AG09319 (cell line): Measurements from ENCODE around the gene CALML3.

Experiments
- DNase-seq: peaks from one replicate; pipeline ENCODE4 v3.0.0-alpha.2; 2010; ENCODE audit warnings: low read depth; ENCODE audit errors: extremely low read depth
- CTCF ChIP-seq: IDR thresholded peaks from 2 replicates; pipeline ENCODE4 v1.5.1; 2011; ENCODE audit warnings: low read depth, mild to moderate bottlenecking, inconsistent platforms, low read length, moderate library complexity

Gene CALML3

GRCh38 chr10:5509236-5509635 lies 15.5 kb upstream of the CALML3 start:
- TF ChIP-seq CTCF: no peak
- DNase-seq: no peak

DNA sequence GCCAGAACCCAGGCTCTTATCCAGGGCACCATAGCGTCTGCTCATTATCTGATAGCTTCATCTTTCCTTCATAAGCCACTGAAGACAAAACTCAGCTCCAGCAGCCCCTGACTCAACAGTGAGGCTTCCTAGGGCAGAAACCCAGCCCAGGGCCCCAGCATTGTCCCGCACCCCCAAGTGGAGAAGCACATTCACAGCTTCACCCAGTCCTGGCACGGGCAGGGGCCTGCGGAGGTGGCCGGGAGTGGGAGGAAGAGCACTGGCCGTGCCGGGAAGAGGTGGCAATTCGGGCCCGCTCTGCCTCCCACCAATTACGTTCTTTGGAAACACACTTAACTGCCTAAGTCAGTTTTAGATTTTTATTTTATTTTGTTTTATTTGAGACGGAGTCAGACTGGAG lies 15.1 kb upstream of the CALML3 start:
- TF ChIP-seq CTCF: no peak
- DNase-seq: no peak

DNA sequence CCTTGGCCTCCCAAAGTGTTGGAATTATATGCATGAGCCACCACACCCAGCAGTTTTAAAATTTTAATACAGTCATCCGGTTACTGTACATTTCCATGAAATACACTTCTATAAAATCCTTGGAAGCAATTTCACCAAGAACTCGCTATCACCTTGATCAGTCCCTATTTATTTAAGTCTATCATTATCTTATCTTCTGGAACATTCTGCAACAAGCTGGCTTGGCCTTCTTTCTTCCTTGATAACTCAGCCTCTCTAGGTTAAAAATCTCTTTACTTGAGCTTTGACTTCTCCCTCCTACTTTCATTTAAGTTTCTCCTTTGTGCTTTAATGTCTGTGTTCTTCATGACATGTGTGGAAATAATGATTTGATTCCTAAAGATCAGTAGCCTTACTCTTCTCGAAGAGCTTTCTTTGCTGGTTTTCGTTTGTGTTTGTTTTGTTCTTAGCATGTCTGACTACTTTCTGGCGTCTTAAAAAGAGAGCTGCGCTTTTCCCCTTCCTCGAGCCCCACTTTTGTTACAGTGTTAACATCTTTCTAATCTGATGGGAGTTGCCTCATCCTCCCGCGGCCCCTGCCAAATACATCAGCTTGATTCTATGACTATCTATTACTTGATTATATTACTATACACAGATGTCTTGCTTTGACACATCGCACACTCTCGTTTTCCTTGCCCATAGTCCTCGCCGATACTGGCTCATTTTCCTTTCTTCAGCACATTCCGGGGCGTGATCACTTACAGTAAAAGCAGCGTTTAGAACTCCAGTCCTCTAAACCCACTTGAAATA lies 14.3 kb upstream of the CALML3 start:
- DNase-seq: no peak
- no peak for TF ChIP-seq CTCF

DNA sequence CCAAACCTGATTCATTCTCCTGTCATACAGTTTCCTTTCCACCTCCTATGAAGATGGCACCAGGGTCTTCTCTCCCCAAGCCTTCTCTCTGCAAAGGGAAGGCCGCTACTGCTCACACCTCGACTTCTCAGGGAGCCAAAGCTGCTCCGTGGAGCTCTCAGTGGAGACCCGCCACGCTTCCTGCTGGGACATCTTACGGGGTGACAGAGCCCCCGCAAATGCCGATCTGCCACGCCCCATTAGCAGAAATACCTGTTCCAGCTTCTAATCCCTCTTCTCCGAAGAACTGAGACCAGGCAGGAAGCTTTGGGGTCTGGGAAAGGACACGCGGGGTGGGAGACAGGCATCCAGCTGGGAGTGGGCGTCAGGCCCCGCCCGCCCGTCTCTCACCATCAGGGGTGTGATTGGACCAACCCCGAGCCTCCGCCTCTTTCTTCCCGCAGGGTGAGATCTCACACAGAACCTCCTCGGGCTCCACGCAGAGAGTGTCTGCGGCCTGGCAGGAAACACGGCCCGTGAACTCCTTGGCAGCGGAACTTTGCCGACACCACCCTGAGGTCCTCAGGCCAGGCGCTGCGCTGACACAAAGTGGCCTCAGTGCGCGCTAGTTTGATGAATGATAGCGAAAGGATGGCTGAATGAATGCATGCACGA lies 13.4 kb upstream of the CALML3 start:
- DNase-seq: no peak
- no peak for TF ChIP-seq CTCF

DNA sequence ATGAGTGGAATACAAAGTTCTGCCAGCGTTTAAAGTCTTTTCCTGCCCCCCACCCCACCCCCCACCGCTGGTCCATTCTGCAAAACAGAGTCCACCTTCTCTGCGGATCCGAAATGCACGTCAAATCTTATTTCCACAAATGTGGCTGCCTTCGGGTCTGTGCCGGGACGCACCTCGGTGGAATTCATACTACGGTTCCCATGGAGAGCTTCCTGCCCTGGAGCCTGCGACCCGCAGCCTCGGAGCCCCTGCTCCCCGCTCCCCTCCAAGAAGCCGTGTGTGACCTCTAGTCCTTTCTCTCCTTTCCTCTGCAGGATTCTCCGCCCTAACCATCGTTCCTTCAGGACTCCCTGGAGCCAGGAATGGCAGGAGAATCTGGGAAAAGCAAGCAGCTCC lies 12.9 kb upstream of the CALML3 start:
- no peak for TF ChIP-seq CTCF
- no peak for DNase-seq

- no peak for TF ChIP-seq CTCF
- no peak for DNase-seq
Observed at GRCh38 chr10:5512331-5512730, 12.4 kb upstream of the CALML3 start.

DNA sequence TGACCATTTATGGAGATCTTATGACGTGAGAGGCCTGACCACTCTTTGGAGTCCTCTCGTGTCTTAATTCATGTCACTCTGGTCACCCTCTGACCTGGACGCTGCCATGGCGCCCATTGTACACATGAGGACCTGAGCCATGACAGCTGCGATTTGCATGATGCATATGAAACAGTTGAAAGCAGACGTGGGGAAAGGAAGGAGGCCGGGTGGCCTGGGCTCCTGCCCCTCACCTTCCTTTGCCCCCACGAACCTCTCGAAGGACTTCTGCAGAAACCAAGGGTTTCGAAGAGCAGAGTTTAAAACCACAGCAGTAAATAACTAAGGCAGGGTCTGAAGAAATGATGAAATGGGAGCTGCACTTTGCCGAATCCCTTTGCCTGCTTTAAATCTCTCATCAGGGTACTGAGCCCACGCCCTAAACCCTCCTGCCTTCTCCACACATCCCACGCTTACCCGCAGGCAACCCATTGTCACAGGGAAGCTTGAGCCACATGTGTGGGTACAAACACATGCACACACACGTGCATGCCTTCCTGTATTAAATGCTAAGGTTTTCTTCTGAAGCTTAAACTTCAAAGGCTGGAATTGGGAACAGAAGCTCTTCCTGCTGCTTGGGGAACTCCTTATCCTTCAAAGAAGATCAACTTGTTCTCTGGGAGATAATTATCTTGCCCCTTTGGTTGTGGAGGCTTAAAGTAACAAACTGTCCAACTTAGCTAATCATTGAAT lies 11.7 kb upstream of the CALML3 start:
- no peak for TF ChIP-seq CTCF
- no peak for DNase-seq
